PC-3 (cell line): ENCODE data around the gene ZNF678. TPM values are rescaled to one million over a fixed set of nuclear protein-coding genes. Genes with fewer than 3 reads are reported as not detected.
"Not testable (repeated sequence)": the region's sequence is repeated elsewhere in the genome, so short reads cannot be mapped to it uniquely, and the experiment has no call there.

Experiments
- ATAC-seq: fragments of 200-7000 bp; cut with Tn5 transposase; 2 replicates; pipeline ENCODE4 v1.9.1; 2020; ENCODE audit warnings: mild to moderate bottlenecking, moderate library complexity
- BruUV-seq: library from RNA; stranded (reverse); fragments of 400-500 nt; replicated peaks from 2 replicates; lab custom pipeline; 2021; lab: Mats Ljungman, UMichigan
- CTCF ChIA-PET: fragments of 300-600 bp; sonication (Branson Sonifier 250); formaldehyde crosslinking; loops from one replicate; lab custom pipeline; 2022; ENCODE audit warnings: antibody characterized with exemption; lab: Charles Lee
- POLR2A ChIA-PET: fragments of 300-600 bp; sonication (Branson Sonifier 250); formaldehyde crosslinking; loops from one replicate; lab custom pipeline; 2022; ENCODE audit warnings: antibody characterized with exemption; ENCODE audit not compliant: unreplicated experiment; lab: Charles Lee
- DNase-seq: peaks from one replicate; pipeline ENCODE4 v3.0.0-alpha.2; 2015
- H2AFZ ChIP-seq: fragments of 300-600 bp; sonication (generic); 2 replicates; pipeline ENCODE4 v1.6.0; 2016; ENCODE audit warnings: antibody characterized with exemption, low read length
- H3F3A ChIP-seq: fragments of 300-600 bp; sonication (generic); one replicate; pipeline ENCODE4 v1.6.0; 2017; ENCODE audit warnings: antibody characterized with exemption, low read length, control low read depth, mild to moderate bottlenecking; ENCODE audit not compliant: unreplicated experiment
- H3K27ac ChIP-seq: fragments of 300-600 bp; sonication (generic); 2 replicates; pipeline ENCODE4 v1.5.1; 2016; ENCODE audit warnings: mild to moderate bottlenecking, low read length
- H3K27me3 ChIP-seq: fragments of 300-600 bp; sonication (generic); 2 replicates; pipeline ENCODE4 v1.6.1; 2016; ENCODE audit warnings: low read length, mixed read lengths
- H3K36me3 ChIP-seq: fragments of 300-600 bp; sonication (generic); 2 replicates; pipeline ENCODE4 v1.6.1; 2016; ENCODE audit warnings: low read depth, mixed run types, low read length, mixed read lengths
- H3K4me1 ChIP-seq: fragments of 300-600 bp; sonication (generic); 2 replicates; pipeline ENCODE4 v1.5.1; 2016; ENCODE audit warnings: low read length; ENCODE audit not compliant: insufficient read depth
- H3K4me2 ChIP-seq: fragments of 300-600 bp; sonication (generic); 2 replicates; pipeline ENCODE4 v1.6.0; 2016; ENCODE audit warnings: low read length
- H3K4me3 ChIP-seq: fragments of 300-600 bp; sonication (generic); 2 replicates; pipeline ENCODE4 v1.5.1; 2016; ENCODE audit warnings: mild to moderate bottlenecking, low read length, mixed read lengths
- H3K79me2 ChIP-seq: fragments of 300-600 bp; sonication (generic); 2 replicates; pipeline ENCODE4 v1.6.1; 2017; ENCODE audit warnings: low read length, mixed read lengths
- H3K9ac ChIP-seq: fragments of 300-600 bp; sonication (generic); 2 replicates; pipeline ENCODE4 v1.6.0; 2016; ENCODE audit warnings: mild to moderate bottlenecking, low read length
- H3K9me2 ChIP-seq: fragments of 300-600 bp; sonication (generic); replicated peaks from 2 replicates; pipeline ENCODE4 v1.6.1; 2016; ENCODE audit warnings: mixed run types, low read length, mixed read lengths
- H3K9me3 ChIP-seq: fragments of 300-600 bp; sonication (generic); 2 replicates; pipeline ENCODE4 v1.6.1; 2016; ENCODE audit warnings: low read length, mixed read lengths
- H4K20me1 ChIP-seq: fragments of 300-600 bp; sonication (generic); 2 replicates; pipeline ENCODE4 v1.6.1; 2016; ENCODE audit warnings: low read length, mixed read lengths
- CTCF ChIP-seq: fragments of 300-600 bp; sonication (generic); conservative IDR thresholded peaks from 2 replicates; pipeline ENCODE4 v1.5.1; 2017; ENCODE audit warnings: antibody characterized with exemption, low read depth, mild to moderate bottlenecking, low read length
- EZH2 ChIP-seq: fragments of 300-600 bp; sonication (generic); IDR thresholded peaks from one replicate; pipeline ENCODE4 v1.6.1; 2017; ENCODE audit warnings: antibody characterized with exemption, mild to moderate bottlenecking, low read length; ENCODE audit not compliant: unreplicated experiment
- EZH2phosphoT487 ChIP-seq: fragments of 300-600 bp; sonication (generic); IDR thresholded peaks from 2 replicates; pipeline ENCODE4 v1.6.1; 2018; ENCODE audit warnings: mild to moderate bottlenecking, antibody characterized with exemption, low read length, borderline replicate concordance
- intact Hi-C: fragments of 100-400 bp; cut with micrococcal nuclease; formaldehyde crosslinking; loops from 2 replicates; pipeline ENCODE4 v1.9.0; 2023
- total RNA-seq: library from RNA; depleted of rRNA; stranded (reverse); fragments of >200 nt; gene quantifications from 2 replicates; pipeline ENCODE4 v1.2.3, GENCODE V29; 2014

Gene ZNF678
- total RNA-seq, 1 experiment from 2014 or later = 22.6 TPM

GRCh38 chr1:227586733-227587132 is 23.4 kb downstream of the ZNF678 start:
- H3K79me2 ChIP-seq = peaks cover 29% of the 10 kb centered on the region
- H3F3A ChIP-seq = no peaks in the 10 kb centered on the region
- H4K20me1 ChIP-seq = no peaks in the 10 kb centered on the region
- no peaks in the 10 kb centered on the region for H3K27me3 ChIP-seq
- no peak overlapping the region for H3K27ac ChIP-seq
- H3K9me2 ChIP-seq = no peaks in the 10 kb centered on the region
- no peak for ATAC-seq
- H3K36me3 ChIP-seq = peaks cover 88% of the 10 kb centered on the region
- peaks cover 36% of the 10 kb centered on the region; the same call in 1 of the 2 replicates for H3K9me3 ChIP-seq
- POLR2A ChIA-PET = no interaction called here
- CTCF ChIA-PET = no interaction called here
- no peak for DNase-seq
- TF ChIP-seq EZH2phosphoT487 (no peak), CTCF (no peak), EZH2 (no peak)
- H3K9ac ChIP-seq = no peak overlapping the region
- H2AFZ ChIP-seq = no peak overlapping the region
- intact Hi-C loops = no loop called here
- no peak overlapping the region for H3K4me2 ChIP-seq
- H3K4me3 ChIP-seq = no peak overlapping the region
- BruUV-seq = no TSS peak
- H3K4me1 ChIP-seq = no peaks in the 10 kb centered on the region

GRCh38 chr1:227587968-227588367 is 24.6 kb downstream of the ZNF678 start:
- Histone ChIP-seq H3K79me2 (peaks cover 19% of the 10 kb centered on the region), H3K4me2 (no peak overlapping the region), H3K9ac (no peak overlapping the region), H2AFZ (no peak overlapping the region), H3F3A (no peaks in the 10 kb centered on the region), H3K36me3 (peaks cover 86% of the 10 kb centered on the region), H3K9me2 (no peaks in the 10 kb centered on the region), H4K20me1 (no peaks in the 10 kb centered on the region), H3K9me3 (peaks cover 35% of the 10 kb centered on the region; the same call in 1 of the 2 replicates), H3K4me3 (no peak overlapping the region), H3K27ac (no peak overlapping the region), H3K4me1 (no peaks in the 10 kb centered on the region), H3K27me3 (no peaks in the 10 kb centered on the region)
- intact Hi-C loops = no loop called here
- no peak for DNase-seq
- no peak for TF ChIP-seq EZH2phosphoT487
- TF ChIP-seq CTCF = no peak
- no peak for TF ChIP-seq EZH2
- ChIA-PET POLR2A (no interaction called here), CTCF (no interaction called here)
- no peak for ATAC-seq
- BruUV-seq = no TSS peak

DNA sequence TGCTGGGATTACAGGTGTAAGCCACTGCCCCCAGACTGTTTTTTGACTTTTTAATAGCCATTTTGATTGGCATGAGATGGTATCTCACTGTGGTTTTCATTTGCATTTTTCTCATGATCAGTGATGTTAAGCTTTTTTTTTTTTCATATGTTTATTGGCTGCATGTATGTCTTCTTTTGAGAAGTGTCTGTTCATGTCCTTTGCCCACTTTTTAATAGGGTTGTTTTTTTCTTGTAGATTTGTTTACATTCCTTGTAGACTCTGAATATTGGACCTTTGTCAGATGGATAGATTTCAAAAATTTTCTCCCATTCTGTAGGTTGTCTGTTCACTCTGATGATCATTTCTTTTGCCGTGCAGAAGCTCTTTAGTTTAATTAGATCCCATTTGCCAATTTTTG is 25.4 kb downstream of the ZNF678 start:
- H3K4me2 ChIP-seq, H3K9ac ChIP-seq, H2AFZ ChIP-seq, H3K9me2 ChIP-seq, BruUV-seq, ATAC-seq, DNase-seq, H3K4me1 ChIP-seq, POLR2A ChIA-PET, H3K4me3 ChIP-seq, CTCF ChIA-PET, H4K20me1 ChIP-seq, H3K27me3 ChIP-seq, intact Hi-C loops, H3F3A ChIP-seq, H3K27ac ChIP-seq: not testable (repeated sequence)
- H3K36me3 ChIP-seq = peaks cover 86% of the 10 kb centered on the region
- H3K79me2 ChIP-seq = peaks cover 13% of the 10 kb centered on the region
- peaks cover 33% of the 10 kb centered on the region; the same call in 1 of the 2 replicates for H3K9me3 ChIP-seq

DNA sequence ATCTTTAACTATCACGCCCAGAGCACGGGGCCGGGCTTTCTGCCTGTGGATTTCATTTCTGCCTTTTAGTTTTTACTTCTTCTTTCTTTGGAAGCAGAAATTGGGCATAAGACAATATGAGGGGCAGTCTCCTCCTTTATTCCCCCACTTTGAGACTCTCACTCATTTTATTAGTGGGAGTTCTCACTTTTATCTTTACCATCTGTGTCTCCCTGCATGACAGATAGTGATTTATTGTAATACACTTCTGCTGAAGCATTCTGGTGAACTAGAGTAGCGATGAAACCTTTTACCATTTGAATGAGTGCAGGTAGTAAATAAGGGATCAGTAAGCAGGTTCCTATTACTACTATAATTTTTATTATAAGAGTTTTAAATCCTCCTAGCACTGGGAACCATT is 26.4 kb downstream of the ZNF678 start:
- DNase-seq, H3K4me1 ChIP-seq, intact Hi-C loops, POLR2A ChIA-PET, H3K27ac ChIP-seq, H2AFZ ChIP-seq, ATAC-seq, H3K4me3 ChIP-seq, H4K20me1 ChIP-seq, H3K9ac ChIP-seq, H3K27me3 ChIP-seq, H3K4me2 ChIP-seq, H3K79me2 ChIP-seq, H3F3A ChIP-seq, BruUV-seq, CTCF ChIA-PET, H3K9me2 ChIP-seq: not testable (repeated sequence)
- H3K36me3 ChIP-seq = peaks cover 86% of the 10 kb centered on the region
- peaks cover 32% of the 10 kb centered on the region for H3K9me3 ChIP-seq

DNA sequence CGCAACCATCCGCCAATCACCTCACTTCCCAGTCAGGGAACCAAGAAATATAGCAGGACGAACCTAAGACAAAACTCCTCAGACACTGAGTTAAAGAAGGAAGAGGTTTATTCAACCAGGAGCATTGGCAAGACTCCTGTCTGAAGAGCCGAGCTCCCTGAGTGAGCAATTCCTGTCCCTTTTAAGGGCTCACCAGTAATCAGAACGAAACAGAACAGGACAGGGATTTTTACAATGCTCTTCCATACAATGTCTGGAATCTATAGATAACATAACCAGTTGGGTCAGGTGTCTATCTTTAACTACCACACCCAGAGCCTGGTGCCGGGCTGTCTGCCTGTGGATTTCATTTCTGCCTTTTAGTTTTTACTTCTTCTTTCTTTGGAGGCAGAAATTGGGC is 32.9 kb downstream of the ZNF678 start:
- peaks cover 51% of the 10 kb centered on the region for H3K9me3 ChIP-seq
- H2AFZ ChIP-seq, POLR2A ChIA-PET, H4K20me1 ChIP-seq, H3K27me3 ChIP-seq, H3F3A ChIP-seq, intact Hi-C loops, BruUV-seq, H3K27ac ChIP-seq, H3K9ac ChIP-seq, ATAC-seq, CTCF ChIA-PET, H3K4me3 ChIP-seq, DNase-seq, H3K4me2 ChIP-seq, H3K9me2 ChIP-seq, H3K4me1 ChIP-seq: not testable (repeated sequence)
- H3K36me3 ChIP-seq = peaks cover 79% of the 10 kb centered on the region
- H3K79me2 ChIP-seq = peaks cover 17% of the 10 kb centered on the region
